Endothelial cell of umbilical vein (primary cell): ENCODE results near the gene DCC. TPM values are rescaled to one million over a fixed set of nuclear protein-coding genes. Genes with fewer than 3 reads are reported as not detected.

Source experiments
- BruUV-seq: library from RNA; stranded (reverse); fragments of 400-500 nt; replicated peaks from 2 replicates; lab custom pipeline; 2021; lab: Mats Ljungman, UMichigan
- CTCF ChIA-PET: fragments of 300-600, 350-600 bp; sonication (Branson Sonifier 250); formaldehyde crosslinking; loops from one replicate; lab custom pipeline; 2021; ENCODE audit warnings: antibody characterized with exemption, inconsistent platforms; lab: Charles Lee
- POLR2A ChIA-PET: fragments of 300-600, 350-600 bp; sonication (Branson Sonifier 250); formaldehyde crosslinking; loops from one replicate; lab custom pipeline; 2021; ENCODE audit warnings: antibody characterized with exemption, inconsistent platforms; lab: Charles Lee
- DNase-seq: peaks from one replicate; pipeline ENCODE4 v3.0.0-alpha.2; 2011; ENCODE audit warnings: low read depth, low spot score
- FAIRE-seq: peaks from 2 replicates; lab custom pipeline; 2011; peaks lifted over from hg19 to GRCh38; lab: Jason Lieb, UNC
- H2AFZ ChIP-seq: 2 replicates; pipeline ENCODE4 v1.6.0; 2012; ENCODE audit warnings: low read depth, low read length, control low read depth, inconsistent platforms
- H3K27ac ChIP-seq: 2 replicates; pipeline ENCODE4 v1.5.1; 2011; ENCODE audit warnings: low read depth, mild to moderate bottlenecking, control low read depth, low read length, moderate library complexity; ENCODE audit not compliant: insufficient read depth
- H3K27me3 ChIP-seq, 2 experiments: 2 replicates each; pipeline versions ENCODE4 v1.6.0 to v1.6.1; 2011; ENCODE audit warnings: low read length in 2 of 2, mixed read lengths in 1 of 2; ENCODE audit not compliant: control insufficient read depth in 2 of 2, insufficient read depth in 2 of 2
- H3K36me3 ChIP-seq, 2 experiments: 2 replicates in 1 of 2; 3 replicates in 1 of 2; pipeline ENCODE4 v1.5.1; 2011; ENCODE audit warnings: low read length in 2 of 2, mild to moderate bottlenecking in 1 of 2, moderate library complexity in 1 of 2; ENCODE audit not compliant: control insufficient read depth in 2 of 2, insufficient read depth in 2 of 2; ENCODE audit errors: extremely low read depth in 1 of 2
- H3K4me1 ChIP-seq: 3 replicates; pipeline ENCODE4 v1.5.1; 2011; ENCODE audit warnings: mild to moderate bottlenecking, low read length; ENCODE audit not compliant: control insufficient read depth, insufficient read depth; ENCODE audit errors: extremely low read depth
- H3K4me2 ChIP-seq: 2 replicates; pipeline ENCODE4 v1.6.1; 2011; ENCODE audit warnings: low read length, control low read depth, mixed read lengths; ENCODE audit not compliant: insufficient read depth
- H3K4me3 ChIP-seq, 3 experiments: fragments of 200-600 bp in 1 of 3; sonication (generic), shearing (Covaris generic) in 1 of 3; replicated peaks in 1 of 3; 2 replicates each; pipeline ENCODE4 v1.5.1; 2011 to 2016; ENCODE audit warnings: control low read depth in 3 of 3, low read length in 3 of 3, mild to moderate bottlenecking in 2 of 3, inconsistent platforms in 1 of 3, low read depth in 1 of 3, moderate library complexity in 1 of 3; ENCODE audit not compliant: insufficient read depth in 1 of 3
- H3K79me2 ChIP-seq: 2 replicates; pipeline ENCODE4 v1.6.0; 2012; ENCODE audit warnings: low read length, inconsistent platforms; ENCODE audit not compliant: control insufficient read depth, insufficient read depth
- H3K9ac ChIP-seq: replicated peaks from 2 replicates; pipeline ENCODE3; 2011; ENCODE audit warnings: low read length, control low read depth; ENCODE audit not compliant: insufficient read depth; ENCODE audit errors: extremely low read depth
- H3K9me1 ChIP-seq: replicated peaks from 3 replicates; pipeline ENCODE4 v1.6.0; 2011; ENCODE audit warnings: mild to moderate bottlenecking, low read length; ENCODE audit not compliant: control insufficient read depth, insufficient read depth; ENCODE audit errors: extremely low read depth
- H3K9me3 ChIP-seq: replicated peaks from 2 replicates; pipeline ENCODE4 v1.5.1; 2012; ENCODE audit warnings: low read length, inconsistent platforms; ENCODE audit not compliant: control insufficient read depth, insufficient read depth
- H4K20me1 ChIP-seq: replicated peaks from 2 replicates; pipeline ENCODE3; 2011; ENCODE audit warnings: mild to moderate bottlenecking, low read length; ENCODE audit not compliant: control insufficient read depth, insufficient read depth; ENCODE audit errors: extremely low read depth
- CTCF ChIP-seq, 2 donors: IDR thresholded peaks; 1 replicate in 1 of 2; 2 replicates in 1 of 2; pipeline ENCODE4 v1.5.1; 2011; ENCODE audit warnings: low read length in 2 of 2, mild to moderate bottlenecking in 2 of 2, moderate library complexity in 2 of 2, control low read depth in 1 of 2, inconsistent platforms in 1 of 2, low read depth in 1 of 2; ENCODE audit not compliant: insufficient read depth in 1 of 2; ENCODE audit errors: extremely low read depth in 1 of 2
- EZH2 ChIP-seq: IDR thresholded peaks from 2 replicates; pipeline ENCODE4 v1.6.1; 2012; ENCODE audit warnings: borderline replicate concordance, low read depth, mild to moderate bottlenecking, moderate library complexity, low read length, inconsistent platforms; ENCODE audit not compliant: severe bottlenecking
- FOS ChIP-seq: IDR thresholded peaks from 2 replicates; pipeline ENCODE4 v1.6.1; 2011; ENCODE audit warnings: mild to moderate bottlenecking, low read length, moderate library complexity, borderline replicate concordance; ENCODE audit not compliant: insufficient read depth
- GATA2 ChIP-seq: IDR thresholded peaks from 2 replicates; pipeline ENCODE4 v1.7.0; 2011; ENCODE audit warnings: low read depth, mild to moderate bottlenecking, moderate library complexity, mixed read lengths, low read length; ENCODE audit not compliant: insufficient read length, insufficient read depth
- JUN ChIP-seq: IDR thresholded peaks from 2 replicates; pipeline ENCODE4 v1.6.1; 2011; ENCODE audit warnings: borderline replicate concordance, low read depth; ENCODE audit not compliant: insufficient read length, insufficient read depth
- MAX ChIP-seq: IDR thresholded peaks from 2 replicates; pipeline ENCODE4 v1.6.1; 2011; ENCODE audit not compliant: insufficient read depth, insufficient read length
- MYC ChIP-seq: IDR thresholded peaks from one replicate; pipeline ENCODE4 v1.6.1; 2011; ENCODE audit warnings: mild to moderate bottlenecking, low read depth, low read length
- POLR2A ChIP-seq: IDR thresholded peaks from 2 replicates; pipeline ENCODE4 v1.6.1; 2012; ENCODE audit warnings: low read depth, mild to moderate bottlenecking, control low read depth, low read length
- POLR2AphosphoS5 ChIP-seq: IDR thresholded peaks from 2 replicates; pipeline ENCODE4 v1.6.1; 2012; ENCODE audit warnings: low read depth, mild to moderate bottlenecking, control low read depth, low read length, moderate library complexity; ENCODE audit not compliant: insufficient read depth
- dilution Hi-C: fragments of 300-500 bp; cut with MboI; formaldehyde crosslinking; loops from one replicate; pipeline ENCODE4 v1.15.0; 2019; ENCODE audit warnings: low sequenced_read_pairs; ENCODE audit not compliant: extremely low pct_ligation_motif_present
- intact Hi-C: fragments of 100-400 bp; cut with micrococcal nuclease; formaldehyde crosslinking; loops from one replicate; pipeline ENCODE4 v1.10.0; 2022
- polyA plus RNA-seq, 4 experiments: library from polyadenylated mRNA; depleted of rRNA in 3 of 4; stranded (reverse) in 3 of 4; unstranded in 1 of 4; fragments of >200 nt; gene quantifications; 2 replicates each; pipeline versions ENCODE4 v1.2.1 to v1.2.3, GENCODE V29; 2011 to 2012; ENCODE audit warnings: missing spikeins in 1 of 4
- total RNA-seq: library from RNA; stranded (reverse); gene quantifications from 2 replicates; pipeline ENCODE4 v1.2.3, GENCODE V29; 2021

The DCC gene
- total and polyA plus RNA-seq, 2 donors (not counting 3 experiments of a cell fraction or from before 2014, with no cell fraction given) = not detected

GRCh38 chr18:52504589-52504988, 164.6 kb downstream of the DCC start:
- Histone ChIP-seq H3K4me1 (no peaks in the 10 kb centered on the region), H3K9ac (no peak overlapping the region), H3K27me3 (no peaks in the 10 kb centered on the region), H3K27ac (no peak overlapping the region), H3K4me2 (no peak overlapping the region), H2AFZ (no peak overlapping the region), H4K20me1 (no peaks in the 10 kb centered on the region), H3K4me3 (no peak overlapping the region), H3K36me3 (no peaks in the 10 kb centered on the region), H3K9me1 (no peaks in the 10 kb centered on the region), H3K9me3 (peaks cover 5% of the 10 kb centered on the region), H3K79me2 (no peaks in the 10 kb centered on the region)
- DNase-seq (no peak), FAIRE-seq (no peak)
- CTCF ChIA-PET = no interaction called here
- no TSS peak for BruUV-seq
- intact Hi-C loops = no loop called here
- TF ChIP-seq CTCF (IDR thresholded peaks at IDR 0.05; ENCODE audit: extremely low read depth in 1 of 2, insufficient read depth in 1 of 2, low read depth in 1 of 2, low read length in 2 of 2) (no peak), GATA2 (no peak), JUN (no peak), FOS (no peak), MAX (no peak), MYC (no peak), POLR2A (no peak), POLR2AphosphoS5 (no peak), EZH2 (no peak)
- POLR2A ChIA-PET = no interaction called here
- dilution Hi-C loops = no loop called here
